ENCODE results near the gene RASAL1. TPM values are rescaled to one million over a fixed set of nuclear protein-coding genes. Genes with fewer than 3 reads are reported as not detected.

Gene RASAL1
- polyA plus RNA-seq, 1 donor (not counting 4 experiments of a cell fraction or from before 2014, with no cell fraction given): 0.05 TPM

GRCh38 chr12:113096675-113097461 lies 38.7 kb downstream of the RASAL1 start:
- H3K4me2 ChIP-seq (ENCODE audit: control insufficient read depth, extremely low read depth, insufficient read depth, low read depth, low read length): no peak overlapping the region
- dilution Hi-C loops (cut with MboI; ENCODE audit: extremely low pct_ligation_motif_present, low sequenced_read_pairs): no loop called here
- TF ChIP-seq, protein P1, sequence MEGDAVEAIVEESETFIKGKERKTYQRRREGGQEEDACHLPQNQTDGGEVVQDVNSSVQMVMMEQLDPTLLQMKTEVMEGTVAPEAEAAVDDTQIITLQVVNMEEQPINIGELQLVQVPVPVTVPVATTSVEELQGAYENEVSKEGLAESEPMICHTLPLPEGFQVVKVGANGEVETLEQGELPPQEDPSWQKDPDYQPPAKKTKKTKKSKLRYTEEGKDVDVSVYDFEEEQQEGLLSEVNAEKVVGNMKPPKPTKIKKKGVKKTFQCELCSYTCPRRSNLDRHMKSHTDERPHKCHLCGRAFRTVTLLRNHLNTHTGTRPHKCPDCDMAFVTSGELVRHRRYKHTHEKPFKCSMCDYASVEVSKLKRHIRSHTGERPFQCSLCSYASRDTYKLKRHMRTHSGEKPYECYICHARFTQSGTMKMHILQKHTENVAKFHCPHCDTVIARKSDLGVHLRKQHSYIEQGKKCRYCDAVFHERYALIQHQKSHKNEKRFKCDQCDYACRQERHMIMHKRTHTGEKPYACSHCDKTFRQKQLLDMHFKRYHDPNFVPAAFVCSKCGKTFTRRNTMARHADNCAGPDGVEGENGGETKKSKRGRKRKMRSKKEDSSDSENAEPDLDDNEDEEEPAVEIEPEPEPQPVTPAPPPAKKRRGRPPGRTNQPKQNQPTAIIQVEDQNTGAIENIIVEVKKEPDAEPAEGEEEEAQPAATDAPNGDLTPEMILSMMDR (optimal IDR thresholded peaks at IDR 0.05 in 1 of 3, IDR thresholded peaks at IDR 0.05 in 1 of 3, conservative IDR thresholded peaks at IDR 0.05 in 1 of 3; ENCODE audit: extremely low read depth in 1 of 3, insufficient read depth in 2 of 3, low read length in 3 of 3): no peak
- no peak for TF ChIP-seq EZH2 (IDR thresholded peaks at IDR 0.05; ENCODE audit: low read length)
- FAIRE-seq (no peak), DNase-seq (ENCODE audit: low read depth, low spot score) (no peak)
- H3K4me1 ChIP-seq (ENCODE audit: control insufficient read depth, extremely low read depth, insufficient read depth, low read length): peaks cover 3% of the 10 kb centered on the region
- no peaks in the 10 kb centered on the region for H3K79me2 ChIP-seq (ENCODE audit: control insufficient read depth, insufficient read depth, low read length)
- H3K27me3 ChIP-seq (ENCODE audit: control insufficient read depth, extremely low read depth, insufficient read depth, low read length): no peaks in the 10 kb centered on the region
- H3K9me1 ChIP-seq (ENCODE audit: control insufficient read depth, extremely low read depth, insufficient read depth, low read length): no peaks in the 10 kb centered on the region
- H3K4me3 ChIP-seq (ENCODE audit: control insufficient read depth in 2 of 3, extremely low read depth in 1 of 3, insufficient read depth in 2 of 3, low read depth in 1 of 3, low read length in 3 of 3): no peak overlapping the region
- no peak overlapping the region for H2AFZ ChIP-seq (ENCODE audit: control insufficient read depth, low read length)
- no peaks in the 10 kb centered on the region for H3K36me3 ChIP-seq (ENCODE audit: control insufficient read depth in 2 of 2, extremely low read depth in 1 of 2, insufficient read depth in 2 of 2, low read length in 2 of 2)
- no peak overlapping the region for H3K27ac ChIP-seq (ENCODE audit: control insufficient read depth, insufficient read depth, low read length)
- H3K9ac ChIP-seq (ENCODE audit: control insufficient read depth, extremely low read depth, insufficient read depth, low read length): no peak overlapping the region
- no peaks in the 10 kb centered on the region for H4K20me1 ChIP-seq (ENCODE audit: control insufficient read depth, extremely low read depth, insufficient read depth, low read length)
- H3K9me3 ChIP-seq (ENCODE audit: control insufficient read depth, low read depth, low read length): no peaks in the 10 kb centered on the region

GRCh38 chr12:113095405-113095804 lies 40.2 kb downstream of the RASAL1 start:
- H3K36me3 ChIP-seq (ENCODE audit: control insufficient read depth in 2 of 2, extremely low read depth in 1 of 2, insufficient read depth in 2 of 2, low read length in 2 of 2): no peaks in the 10 kb centered on the region
- H3K27ac ChIP-seq (ENCODE audit: control insufficient read depth, insufficient read depth, low read length): no peak overlapping the region
- no peak overlapping the region for H2AFZ ChIP-seq (ENCODE audit: control insufficient read depth, low read length)
- H3K9me1 ChIP-seq (ENCODE audit: control insufficient read depth, extremely low read depth, insufficient read depth, low read length): no peaks in the 10 kb centered on the region
- peaks cover 3% of the 10 kb centered on the region for H3K4me1 ChIP-seq (ENCODE audit: control insufficient read depth, extremely low read depth, insufficient read depth, low read length)
- no peak for TF ChIP-seq EZH2 (IDR thresholded peaks at IDR 0.05; ENCODE audit: low read length)
- TF ChIP-seq, protein P1 (optimal IDR thresholded peaks at IDR 0.05 in 1 of 3, IDR thresholded peaks at IDR 0.05 in 1 of 3, conservative IDR thresholded peaks at IDR 0.05 in 1 of 3; ENCODE audit: extremely low read depth in 1 of 3, insufficient read depth in 2 of 3, low read length in 3 of 3): no peak
- no peaks in the 10 kb centered on the region for H4K20me1 ChIP-seq (ENCODE audit: control insufficient read depth, extremely low read depth, insufficient read depth, low read length)
- no peak overlapping the region for H3K4me2 ChIP-seq (ENCODE audit: control insufficient read depth, extremely low read depth, insufficient read depth, low read depth, low read length)
- dilution Hi-C loops (cut with MboI; ENCODE audit: extremely low pct_ligation_motif_present, low sequenced_read_pairs): no loop called here
- DNase-seq (ENCODE audit: low read depth, low spot score) (no peak), FAIRE-seq (no peak)
- H3K9ac ChIP-seq (ENCODE audit: control insufficient read depth, extremely low read depth, insufficient read depth, low read length): no peak overlapping the region
- no peaks in the 10 kb centered on the region for H3K79me2 ChIP-seq (ENCODE audit: control insufficient read depth, insufficient read depth, low read length)
- no peaks in the 10 kb centered on the region for H3K9me3 ChIP-seq (ENCODE audit: control insufficient read depth, low read depth, low read length)
- H3K27me3 ChIP-seq (ENCODE audit: control insufficient read depth, extremely low read depth, insufficient read depth, low read length): peaks cover 4% of the 10 kb centered on the region
- H3K4me3 ChIP-seq (ENCODE audit: control insufficient read depth in 2 of 3, extremely low read depth in 1 of 3, insufficient read depth in 2 of 3, low read depth in 1 of 3, low read length in 3 of 3): no peak overlapping the region

Measured in keratinocyte (primary cell).